Measurements from ENCODE around the gene MTA1.

Gene MTA1

GRCh38 chr14:105460616-105461015, 41.0 kb downstream of the MTA1 start:
- no peak overlapping the region for H3K4me3 ChIP-seq (ENCODE audit: control insufficient read depth, low read depth, low read length)
- no peak for TF ChIP-seq CTCF (IDR thresholded peaks at IDR 0.05; ENCODE audit: control insufficient read depth, insufficient read depth, low read depth, low read length, missing control alignments)
- DNase-seq (ENCODE audit: low read depth) = no peak

GRCh38 chr14:105461903-105462302, 42.3 kb downstream of the MTA1 start:
- no peak for DNase-seq (ENCODE audit: low read depth)
- TF ChIP-seq CTCF (IDR thresholded peaks at IDR 0.05; ENCODE audit: control insufficient read depth, insufficient read depth, low read depth, low read length, missing control alignments) = no peak
- no peak overlapping the region for H3K4me3 ChIP-seq (ENCODE audit: control insufficient read depth, low read depth, low read length)

- TF ChIP-seq CTCF (IDR thresholded peaks at IDR 0.05; ENCODE audit: control insufficient read depth, insufficient read depth, low read depth, low read length, missing control alignments) = no peak
- H3K4me3 ChIP-seq (ENCODE audit: control insufficient read depth, low read depth, low read length) = no peak overlapping the region
- DNase-seq (ENCODE audit: low read depth) = no peak
Observed at GRCh38 chr14:105464501-105464900, 44.9 kb downstream of the MTA1 start.

GRCh38 chr14:105465209-105466031, 45.8 kb downstream of the MTA1 start:
- TF ChIP-seq CTCF (IDR thresholded peaks at IDR 0.05; ENCODE audit: control insufficient read depth, insufficient read depth, low read depth, low read length, missing control alignments) = no peak
- no peak overlapping the region for H3K4me3 ChIP-seq (ENCODE audit: control insufficient read depth, low read depth, low read length)
- no peak for DNase-seq (ENCODE audit: low read depth)

- TF ChIP-seq CTCF (IDR thresholded peaks at IDR 0.05; ENCODE audit: control insufficient read depth, insufficient read depth, low read depth, low read length, missing control alignments) = no peak
- H3K4me3 ChIP-seq (ENCODE audit: control insufficient read depth, low read depth, low read length) = no peak overlapping the region
- DNase-seq (ENCODE audit: low read depth) = no peak
Observed at GRCh38 chr14:105466531-105467248, 47.1 kb downstream of the MTA1 start.

GRCh38 chr14:105467249-105467941, 47.8 kb downstream of the MTA1 start:
- no peak overlapping the region for H3K4me3 ChIP-seq (ENCODE audit: control insufficient read depth, low read depth, low read length)
- TF ChIP-seq CTCF (IDR thresholded peaks at IDR 0.05; ENCODE audit: control insufficient read depth, insufficient read depth, low read depth, low read length, missing control alignments) = no peak
- no peak for DNase-seq (ENCODE audit: low read depth)
